BLaER1 (cell line): ENCODE results near the gene SIPA1.

Experiments
- H3K27ac ChIP-seq: shearing (Covaris generic); formaldehyde crosslinking; 2 replicates; pipeline ENCODE4 v1.8.1; 2022
- H3K27me3 ChIP-seq: shearing (Covaris generic); formaldehyde crosslinking; 2 replicates; pipeline ENCODE4 v1.8.1; 2022
- H3K36me3 ChIP-seq: shearing (Covaris generic); formaldehyde crosslinking; 2 replicates; pipeline ENCODE4 v1.8.1; 2022
- H3K4me1 ChIP-seq: shearing (Covaris generic); formaldehyde crosslinking; 2 replicates; pipeline ENCODE4 v1.8.1; 2022
- H3K4me2 ChIP-seq: shearing (Covaris generic); formaldehyde crosslinking; 2 replicates; pipeline ENCODE4 v1.8.1; 2022
- H3K4me3 ChIP-seq: shearing (Covaris generic); formaldehyde crosslinking; 2 replicates; pipeline ENCODE4 v1.8.1; 2022
- H3K9ac ChIP-seq: shearing (Covaris generic); formaldehyde crosslinking; 2 replicates; pipeline ENCODE4 v1.8.1; 2022
- H3K9me3 ChIP-seq: shearing (Covaris generic); formaldehyde crosslinking; 2 replicates; pipeline ENCODE4 v1.8.1; 2022
- H4K20me1 ChIP-seq: shearing (Covaris generic); formaldehyde crosslinking; 2 replicates; pipeline ENCODE4 v1.8.1; 2022
- Cebpa-rat ChIP-seq: shearing (Covaris generic); IDR thresholded peaks from 2 replicates; pipeline ENCODE4 v1.8.1; 2022

The SIPA1 gene

GRCh38 chr11:65595131-65595530 is 42.8 kb upstream of the SIPA1 start:
- H3K9me3 ChIP-seq = no peaks in the 10 kb centered on the region
- H3K36me3 ChIP-seq = peaks cover 69% of the 10 kb centered on the region
- H3K4me1 ChIP-seq = peaks cover 45% of the 10 kb centered on the region
- H3K9ac ChIP-seq = 0 out of 2 replicates have a peak overlapping the region, but pooled peaks have one; percentile 41
- H3K4me2 ChIP-seq = peak overlapping the region; percentile 44
- TF ChIP-seq Cebpa-rat = no peak
- H3K27me3 ChIP-seq = no peaks in the 10 kb centered on the region
- no peak overlapping the region for H3K4me3 ChIP-seq
- peak overlapping the region; percentile 51 for H3K27ac ChIP-seq
- H4K20me1 ChIP-seq = peaks cover 39% of the 10 kb centered on the region

GRCh38 chr11:65595543-65596281 is 42.2 kb upstream of the SIPA1 start, which contains the start of gene KCNK7:
Gene KCNK7, minus strand, starts transcription at chr11:65595800. Its CDS starts 28 bp downstream, at chr11:65595772.
- Histone ChIP-seq H3K4me2 (peak within 1 kb of the TSS; percentile 44), H3K4me1 (peaks cover 42% of the 10 kb centered on the region), H3K9me3 (no peaks in the 10 kb centered on the region), H4K20me1 (peaks cover 35% of the 10 kb centered on the region), H3K9ac (0 out of 2 replicates have a peak within 1 kb of the TSS, but pooled peaks have one; percentile 41), H3K36me3 (peaks cover 69% of the 10 kb centered on the region), H3K4me3 (no peak within 1 kb of the TSS), H3K27me3 (no peaks in the 10 kb centered on the region), H3K27ac (peak within 1 kb of the TSS; percentile 51)
- TF ChIP-seq Cebpa-rat = no peak

GRCh38 chr11:65596520-65596919 is 41.4 kb upstream of the SIPA1 start:
- Histone ChIP-seq H3K27ac (no peak overlapping the region), H3K36me3 (peaks cover 68% of the 10 kb centered on the region), H3K4me1 (peaks cover 42% of the 10 kb centered on the region), H3K4me2 (no peak overlapping the region), H3K9ac (no peak overlapping the region), H3K9me3 (no peaks in the 10 kb centered on the region), H4K20me1 (peaks cover 35% of the 10 kb centered on the region), H3K27me3 (no peaks in the 10 kb centered on the region), H3K4me3 (no peak overlapping the region)
- no peak for TF ChIP-seq Cebpa-rat

- no peak overlapping the region for H3K4me2 ChIP-seq
- H3K4me1 ChIP-seq = peaks cover 49% of the 10 kb centered on the region
- H3K36me3 ChIP-seq = peaks cover 69% of the 10 kb centered on the region
- peaks cover 26% of the 10 kb centered on the region for H4K20me1 ChIP-seq
- no peak overlapping the region for H3K27ac ChIP-seq
- no peak overlapping the region for H3K4me3 ChIP-seq
- no peaks in the 10 kb centered on the region for H3K27me3 ChIP-seq
- no peak for TF ChIP-seq Cebpa-rat
- H3K9ac ChIP-seq = no peak overlapping the region
- no peaks in the 10 kb centered on the region for H3K9me3 ChIP-seq
These were observed 39.6 kb upstream of the SIPA1 start for GRCh38 chr11:65598258-65598699.

GRCh38 chr11:65599216-65599954 is 38.5 kb upstream of the SIPA1 start:
- no peak overlapping the region for H3K4me3 ChIP-seq
- no peak overlapping the region for H3K9ac ChIP-seq
- no peaks in the 10 kb centered on the region for H3K27me3 ChIP-seq
- no peak overlapping the region for H3K27ac ChIP-seq
- H3K4me1 ChIP-seq = peaks cover 46% of the 10 kb centered on the region
- H3K36me3 ChIP-seq = peaks cover 75% of the 10 kb centered on the region
- peaks cover 26% of the 10 kb centered on the region; the same call in 1 of the 2 replicates for H4K20me1 ChIP-seq
- TF ChIP-seq Cebpa-rat = no peak
- H3K4me2 ChIP-seq = no peak overlapping the region
- H3K9me3 ChIP-seq = no peaks in the 10 kb centered on the region

GRCh38 chr11:65599955-65600246 is 38.0 kb upstream of the SIPA1 start:
- H3K4me2 ChIP-seq = no peak overlapping the region
- TF ChIP-seq Cebpa-rat = no peak
- no peak overlapping the region for H3K4me3 ChIP-seq
- H3K4me1 ChIP-seq = peaks cover 40% of the 10 kb centered on the region
- H4K20me1 ChIP-seq = peaks cover 26% of the 10 kb centered on the region; the same call in 1 of the 2 replicates
- H3K36me3 ChIP-seq = peaks cover 80% of the 10 kb centered on the region
- H3K9ac ChIP-seq = no peak overlapping the region
- no peaks in the 10 kb centered on the region for H3K27me3 ChIP-seq
- no peaks in the 10 kb centered on the region for H3K9me3 ChIP-seq
- no peak overlapping the region for H3K27ac ChIP-seq

GRCh38 chr11:65604258-65604657 is 33.6 kb upstream of the SIPA1 start:
- H3K9me3 ChIP-seq = no peaks in the 10 kb centered on the region
- no peak overlapping the region for H3K4me3 ChIP-seq
- no peak for TF ChIP-seq Cebpa-rat
- no peak overlapping the region for H3K4me2 ChIP-seq
- peaks cover 55% of the 10 kb centered on the region for H4K20me1 ChIP-seq
- no peak overlapping the region for H3K9ac ChIP-seq
- peaks cover 14% of the 10 kb centered on the region for H3K4me1 ChIP-seq
- H3K27me3 ChIP-seq = no peaks in the 10 kb centered on the region
- H3K27ac ChIP-seq = no peak overlapping the region
- H3K36me3 ChIP-seq = peaks cover 99% of the 10 kb centered on the region

GRCh38 chr11:65606876-65607613 is 30.9 kb upstream of the SIPA1 start:
- Histone ChIP-seq H3K9ac (no peak overlapping the region), H3K4me3 (no peak overlapping the region), H3K36me3 (peaks cover 93% of the 10 kb centered on the region)

GRCh38 chr11:65607614-65608426 is 30.1 kb upstream of the SIPA1 start:
- Histone ChIP-seq H3K4me1 (peaks cover 46% of the 10 kb centered on the region), H3K36me3 (peaks cover 85% of the 10 kb centered on the region), H3K27ac (no peak overlapping the region), H3K4me2 (no peak overlapping the region), H3K9me3 (no peaks in the 10 kb centered on the region), H3K27me3 (no peaks in the 10 kb centered on the region), H3K9ac (no peak overlapping the region), H4K20me1 (peaks cover 90% of the 10 kb centered on the region), H3K4me3 (no peak overlapping the region)
- no peak for TF ChIP-seq Cebpa-rat

More at GRCh38 chr11:65606876-65607613, 30.9 kb upstream of the SIPA1 start:
- Histone ChIP-seq H3K27ac (no peak overlapping the region), H4K20me1 (peaks cover 82% of the 10 kb centered on the region), H3K4me2 (no peak overlapping the region), H3K9me3 (no peaks in the 10 kb centered on the region), H3K27me3 (no peaks in the 10 kb centered on the region), H3K4me1 (peaks cover 42% of the 10 kb centered on the region)
- no peak for TF ChIP-seq Cebpa-rat
